EH (cell line): ENCODE measurements around the gene TBC1D1.

ENCODE experiments used
- DNase-seq: peaks from one replicate; pipeline ENCODE4 v3.0.0-alpha.2; 2015; ENCODE audit warnings: low read depth

Gene TBC1D1

GRCh38 chr4:38129460-38130227 is 238.8 kb downstream of the TBC1D1 start:
- DNase-seq: peak; percentile 32

GRCh38 chr4:38130884-38131283 is 240.0 kb downstream of the TBC1D1 start:
- no peak for DNase-seq

- DNase-seq: no peak
Observed at GRCh38 chr4:38131371-38132091, 240.6 kb downstream of the TBC1D1 start.

- DNase-seq: peak; percentile 95
Observed at GRCh38 chr4:38132107-38132673, 241.3 kb downstream of the TBC1D1 start.

- DNase-seq: no peak
Observed at GRCh38 chr4:38132843-38133662, 242.2 kb downstream of the TBC1D1 start.

- DNase-seq: no peak
Observed at GRCh38 chr4:38133711-38134480, 243.0 kb downstream of the TBC1D1 start.

- DNase-seq: no peak
Observed at GRCh38 chr4:38135201-38135600, 244.3 kb downstream of the TBC1D1 start.

GRCh38 chr4:38136604-38137003 is 245.7 kb downstream of the TBC1D1 start:
- DNase-seq: no peak

GRCh38 chr4:38137080-38137479 is 246.2 kb downstream of the TBC1D1 start:
- DNase-seq: no peak

GRCh38 chr4:38138363-38138762 is 247.5 kb downstream of the TBC1D1 start:
- no peak for DNase-seq

GRCh38 chr4:38139187-38139586 is 248.3 kb downstream of the TBC1D1 start:
- no peak for DNase-seq

GRCh38 chr4:38140643-38141203 is 249.8 kb downstream of the TBC1D1 start:
- DNase-seq: no peak

GRCh38 chr4:38141808-38142500 is 251.1 kb downstream of the TBC1D1 start:
- DNase-seq: peak; percentile 61

GRCh38 chr4:38144031-38144430 is 253.1 kb downstream of the TBC1D1 start:
- no peak for DNase-seq

- DNase-seq: no peak
Observed at GRCh38 chr4:38145033-38145678, 254.3 kb downstream of the TBC1D1 start.

- peak; percentile 82 for DNase-seq
Observed at GRCh38 chr4:38145741-38146140, 254.9 kb downstream of the TBC1D1 start.

- DNase-seq: no peak
Observed at GRCh38 chr4:38146383-38146782, 255.5 kb downstream of the TBC1D1 start.

- DNase-seq: no peak
Observed at GRCh38 chr4:38149472-38149996, 258.6 kb downstream of the TBC1D1 start.

GRCh38 chr4:38149997-38150671 is 259.2 kb downstream of the TBC1D1 start:
- peak; percentile 87 for DNase-seq
